HepG2 (cell line): ENCODE measurements around the gene CTDSP1. TPM values are rescaled to one million over a fixed set of nuclear protein-coding genes. Genes with fewer than 3 reads are reported as not detected.

Experiments
- ATF7 ChIP-seq, 2 experiments: fragments of 450-650 bp in 1 of 2; sonication (generic) in 1 of 2; formaldehyde crosslinking in 1 of 2; IDR thresholded peaks; 2 replicates each; pipeline versions ENCODE4 v1.4.0 to v1.6.1; 2016 to 2020; ENCODE audit warnings: antibody characterized with exemption in 1 of 2, mild to moderate bottlenecking in 1 of 2, missing genetic modification reagents in 1 of 2
- EED ChIP-seq: sonication (generic); formaldehyde crosslinking; IDR thresholded peaks from 2 replicates; pipeline ENCODE4 v1.5.0; 2020; ENCODE audit warnings: mild to moderate bottlenecking, missing genetic modification reagents
- EP300 ChIP-seq, 3 experiments: sonication (generic) in 1 of 3; formaldehyde crosslinking in 1 of 3; IDR thresholded peaks; 2 replicates each; pipeline versions ENCODE4 v1.5.1 to v1.6.1; 2011 to 2020; ENCODE audit warnings: low read depth in 2 of 3, low read length in 2 of 3, borderline replicate concordance in 1 of 3, improper control_type of control experiment in 1 of 3, mild to moderate bottlenecking in 1 of 3, missing genetic modification reagents in 1 of 3, moderate library complexity in 1 of 3
- HCFC1 ChIP-seq: fragments of 150-350 bp; IDR thresholded peaks from 2 replicates; pipeline ENCODE4 v1.6.1; 2014; ENCODE audit warnings: low read depth, low read length
- NR2C2 ChIP-seq: sonication (generic); formaldehyde crosslinking; IDR thresholded peaks from 2 replicates; pipeline ENCODE4 v1.4.0; 2020; ENCODE audit warnings: missing genetic modification reagents, mild to moderate bottlenecking, moderate library complexity, borderline replicate concordance
- SALL1 ChIP-seq: sonication (generic); formaldehyde crosslinking; IDR thresholded peaks from 2 replicates; pipeline ENCODE4 v1.8.0; 2022; ENCODE audit warnings: mild to moderate bottlenecking, missing genetic modification reagents
- SIN3A ChIP-seq: IDR thresholded peaks from 2 replicates; pipeline ENCODE4 v1.6.1; 2011; ENCODE audit warnings: low read depth, mild to moderate bottlenecking, control low read depth, low read length, borderline replicate concordance
- TCF7L2 ChIP-seq: IDR thresholded peaks from 2 replicates; pipeline ENCODE4 v1.6.1; 2011; ENCODE audit warnings: mild to moderate bottlenecking, low read depth, low read length, moderate library complexity
- ZBTB38 ChIP-seq: sonication (generic); formaldehyde crosslinking; IDR thresholded peaks from 2 replicates; pipeline ENCODE4 v1.5.1; 2020; ENCODE audit warnings: mild to moderate bottlenecking, missing genetic modification reagents
- ZC3H4 ChIP-seq: sonication (generic); formaldehyde crosslinking; IDR thresholded peaks from 2 replicates; pipeline ENCODE4 v1.4.0; 2020; ENCODE audit warnings: missing genetic modification reagents, borderline replicate concordance
- ZNF296 ChIP-seq: sonication (generic); formaldehyde crosslinking; conservative IDR thresholded peaks from 2 replicates; pipeline ENCODE4 v1.5.0; 2020; ENCODE audit warnings: mild to moderate bottlenecking, missing genetic modification reagents
- ZNF720 ChIP-seq: sonication (generic); formaldehyde crosslinking; IDR thresholded peaks from 2 replicates; pipeline ENCODE4 v1.4.0; 2020; ENCODE audit warnings: missing genetic modification reagents
- polyA plus RNA-seq, 8 experiments: library from polyadenylated mRNA; depleted of rRNA in 3 of 8; stranded (reverse) in 7 of 8; unstranded in 1 of 8; fragments of >200 nt; fragmentation: Illumina TruSeq in 4 of 8; extraction: Trizol in 4 of 8; gene quantifications; 2 replicates each; pipeline versions ENCODE4 v1.2.1 to v1.2.3, GENCODE V29; 2011 to 2016; ENCODE audit warnings: low read depth in 4 of 8, missing spikeins in 1 of 8, mixed read lengths in 1 of 8; ENCODE audit not compliant: insufficient read depth in 1 of 8
- total RNA-seq, 5 experiments: library from RNA; depleted of rRNA; stranded (reverse); fragments of >200 nt; fragmentation: Illumina TruSeq; extraction: Trizol; gene quantifications; 2 replicates each; pipeline ENCODE4 v1.2.3, GENCODE V29; 2016; ENCODE audit warnings: low read depth in 1 of 5
- TF ChIP-seq, protein P1 (sequence below): sonication (generic); formaldehyde crosslinking; IDR thresholded peaks from 2 replicates; pipeline ENCODE4 v1.4.0; 2020; ENCODE audit warnings: missing genetic modification reagents, low read depth, mild to moderate bottlenecking, borderline replicate concordance
- TF ChIP-seq, protein P2 (sequence below): sonication (generic); formaldehyde crosslinking; IDR thresholded peaks from 2 replicates; pipeline ENCODE4 v1.8.0; 2022; ENCODE audit warnings: mild to moderate bottlenecking, missing genetic modification reagents
- TF ChIP-seq, protein P3 (sequence below): sonication (generic); formaldehyde crosslinking; IDR thresholded peaks from 2 replicates; pipeline ENCODE4 v1.5.1; 2020; ENCODE audit warnings: missing genetic modification reagents, mild to moderate bottlenecking, borderline replicate concordance
- TF ChIP-seq, protein P4 (sequence below): sonication (generic); formaldehyde crosslinking; IDR thresholded peaks from 2 replicates; pipeline ENCODE4 v1.4.0; 2020; ENCODE audit warnings: mild to moderate bottlenecking, missing genetic modification reagents
- TF ChIP-seq, protein P5 (sequence below): sonication (generic); formaldehyde crosslinking; IDR thresholded peaks from 2 replicates; pipeline ENCODE4 v1.4.0; 2020; ENCODE audit warnings: mild to moderate bottlenecking, missing genetic modification reagents
- TF ChIP-seq, protein P6 (sequence below): sonication (generic); formaldehyde crosslinking; conservative IDR thresholded peaks from 2 replicates; pipeline ENCODE4 v1.4.0; 2020; ENCODE audit warnings: missing genetic modification reagents

CTDSP1 gene
- total and polyA plus RNA-seq, 2 of the 13 experiments (the other 11 are each of a cell fraction or from before 2014, with no cell fraction given), result 91.0 to 268 TPM

DNA sequence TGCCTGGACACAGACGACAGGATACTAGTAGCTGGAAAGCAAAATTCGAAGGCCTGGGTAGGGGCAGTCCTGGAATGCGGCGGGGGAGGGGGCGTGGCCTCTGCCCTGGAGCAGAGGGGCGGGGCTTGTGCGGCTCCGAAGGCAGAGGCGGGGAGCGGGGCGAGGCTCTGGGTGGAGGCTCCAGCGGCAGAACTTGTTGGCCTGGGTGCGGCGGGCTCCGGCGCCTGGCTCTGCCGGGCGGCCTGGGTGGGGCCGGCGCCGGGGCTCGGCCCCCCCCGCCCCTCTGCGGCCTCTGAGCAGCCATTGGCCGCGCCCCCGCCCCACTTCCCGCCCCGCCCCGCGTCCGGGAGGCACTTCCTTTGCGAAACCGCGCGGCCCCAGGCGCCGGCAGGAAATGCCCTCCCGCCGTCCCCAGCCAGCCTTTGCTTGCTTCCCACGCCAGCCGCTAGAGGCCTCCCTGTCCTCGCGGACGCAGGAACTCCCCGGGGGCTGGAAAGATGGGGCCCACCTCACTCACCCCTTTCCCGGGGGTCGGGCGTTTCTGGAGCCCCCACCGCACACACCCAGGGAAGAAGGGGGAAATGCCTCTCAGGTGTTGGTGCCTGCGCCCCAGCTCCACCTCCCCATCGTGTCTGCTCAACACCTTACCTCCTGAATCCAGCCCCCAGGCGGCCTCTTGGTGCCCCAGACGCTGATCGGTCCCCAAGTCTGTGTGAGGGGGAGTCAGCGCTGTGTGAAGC lies 6.7 kb downstream of the CTDSP1 start (continued):
- TF ChIP-seq, protein P1, sequence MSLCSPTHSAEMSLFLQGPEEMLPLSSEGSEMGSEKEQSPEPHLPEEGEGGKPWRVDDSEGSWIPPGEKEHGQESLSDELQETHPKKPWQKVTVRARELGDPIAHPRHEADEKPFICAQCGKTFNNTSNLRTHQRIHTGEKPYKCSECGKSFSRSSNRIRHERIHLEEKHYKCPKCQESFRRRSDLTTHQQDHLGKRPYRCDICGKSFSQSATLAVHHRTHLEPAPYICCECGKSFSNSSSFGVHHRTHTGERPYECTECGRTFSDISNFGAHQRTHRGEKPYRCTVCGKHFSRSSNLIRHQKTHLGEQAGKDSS (CRISPR knock-in tag), result peak; percentile 18; the same call in 1 of the 2 replicates
- TF ChIP-seq TCF7L2 (no peak), ZC3H4 (CRISPR knock-in tag) (peak; percentile 83), ZNF720 (no peak), ATF7 (IDR thresholded peaks at IDR 0.05) (no peak), ATF7 (CRISPR knock-in tag; IDR thresholded peaks at IDR 0.05) (no peak), EED (CRISPR knock-in tag) (no peak; the same call in 1 of the 2 replicates), SIN3A (peak; percentile 70; the same call in 1 of the 2 replicates), ZNF296 (CRISPR knock-in tag) (peak; percentile 72; the same call in 1 of the 2 replicates), ZBTB38 (CRISPR knock-in tag) (0 out of 2 replicates have a peak, but pooled peaks have one; percentile 8), SALL1 (CRISPR knock-in tag) (peak; percentile 69), HCFC1 (no peak), NR2C2 (CRISPR knock-in tag) (peak; percentile 23; the same call in 1 of the 2 replicates), EP300 (IDR thresholded peaks at IDR 0.05; ENCODE audit: low read depth in 2 of 2, low read length in 2 of 2) (peak; percentile 37 to 53; a peak in 2 of 4 replicates), EP300 (CRISPR knock-in tag; IDR thresholded peaks at IDR 0.05; ENCODE audit: borderline replicate concordance) (no peak)
- TF ChIP-seq, protein P2, sequence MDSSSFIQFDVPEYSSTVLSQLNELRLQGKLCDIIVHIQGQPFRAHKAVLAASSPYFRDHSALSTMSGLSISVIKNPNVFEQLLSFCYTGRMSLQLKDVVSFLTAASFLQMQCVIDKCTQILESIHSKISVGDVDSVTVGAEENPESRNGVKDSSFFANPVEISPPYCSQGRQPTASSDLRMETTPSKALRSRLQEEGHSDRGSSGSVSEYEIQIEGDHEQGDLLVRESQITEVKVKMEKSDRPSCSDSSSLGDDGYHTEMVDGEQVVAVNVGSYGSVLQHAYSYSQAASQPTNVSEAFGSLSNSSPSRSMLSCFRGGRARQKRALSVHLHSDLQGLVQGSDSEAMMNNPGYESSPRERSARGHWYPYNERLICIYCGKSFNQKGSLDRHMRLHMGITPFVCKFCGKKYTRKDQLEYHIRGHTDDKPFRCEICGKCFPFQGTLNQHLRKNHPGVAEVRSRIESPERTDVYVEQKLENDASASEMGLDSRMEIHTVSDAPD (CRISPR knock-in tag), result no peak
- TF ChIP-seq, protein P3, sequence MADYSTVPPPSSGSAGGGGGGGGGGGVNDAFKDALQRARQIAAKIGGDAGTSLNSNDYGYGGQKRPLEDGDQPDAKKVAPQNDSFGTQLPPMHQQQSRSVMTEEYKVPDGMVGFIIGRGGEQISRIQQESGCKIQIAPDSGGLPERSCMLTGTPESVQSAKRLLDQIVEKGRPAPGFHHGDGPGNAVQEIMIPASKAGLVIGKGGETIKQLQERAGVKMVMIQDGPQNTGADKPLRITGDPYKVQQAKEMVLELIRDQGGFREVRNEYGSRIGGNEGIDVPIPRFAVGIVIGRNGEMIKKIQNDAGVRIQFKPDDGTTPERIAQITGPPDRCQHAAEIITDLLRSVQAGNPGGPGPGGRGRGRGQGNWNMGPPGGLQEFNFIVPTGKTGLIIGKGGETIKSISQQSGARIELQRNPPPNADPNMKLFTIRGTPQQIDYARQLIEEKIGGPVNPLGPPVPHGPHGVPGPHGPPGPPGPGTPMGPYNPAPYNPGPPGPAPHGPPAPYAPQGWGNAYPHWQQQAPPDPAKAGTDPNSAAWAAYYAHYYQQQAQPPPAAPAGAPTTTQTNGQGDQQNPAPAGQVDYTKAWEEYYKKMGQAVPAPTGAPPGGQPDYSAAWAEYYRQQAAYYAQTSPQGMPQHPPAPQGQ (CRISPR knock-in tag), result no peak
- TF ChIP-seq, protein P4, sequence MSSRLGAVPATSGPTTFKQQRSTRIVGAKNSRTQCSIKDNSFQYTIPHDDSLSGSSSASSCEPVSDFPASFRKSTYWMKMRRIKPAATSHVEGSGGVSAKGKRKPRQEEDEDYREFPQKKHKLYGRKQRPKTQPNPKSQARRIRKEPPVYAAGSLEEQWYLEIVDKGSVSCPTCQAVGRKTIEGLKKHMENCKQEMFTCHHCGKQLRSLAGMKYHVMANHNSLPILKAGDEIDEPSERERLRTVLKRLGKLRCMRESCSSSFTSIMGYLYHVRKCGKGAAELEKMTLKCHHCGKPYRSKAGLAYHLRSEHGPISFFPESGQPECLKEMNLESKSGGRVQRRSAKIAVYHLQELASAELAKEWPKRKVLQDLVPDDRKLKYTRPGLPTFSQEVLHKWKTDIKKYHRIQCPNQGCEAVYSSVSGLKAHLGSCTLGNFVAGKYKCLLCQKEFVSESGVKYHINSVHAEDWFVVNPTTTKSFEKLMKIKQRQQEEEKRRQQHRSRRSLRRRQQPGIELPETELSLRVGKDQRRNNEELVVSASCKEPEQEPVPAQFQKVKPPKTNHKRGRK, result no peak
- TF ChIP-seq, protein P5, sequence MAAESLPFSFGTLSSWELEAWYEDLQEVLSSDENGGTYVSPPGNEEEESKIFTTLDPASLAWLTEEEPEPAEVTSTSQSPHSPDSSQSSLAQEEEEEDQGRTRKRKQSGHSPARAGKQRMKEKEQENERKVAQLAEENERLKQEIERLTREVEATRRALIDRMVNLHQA (CRISPR knock-in tag), result 0 out of 2 replicates have a peak, but pooled peaks have one; percentile 36
- TF ChIP-seq, protein P6, sequence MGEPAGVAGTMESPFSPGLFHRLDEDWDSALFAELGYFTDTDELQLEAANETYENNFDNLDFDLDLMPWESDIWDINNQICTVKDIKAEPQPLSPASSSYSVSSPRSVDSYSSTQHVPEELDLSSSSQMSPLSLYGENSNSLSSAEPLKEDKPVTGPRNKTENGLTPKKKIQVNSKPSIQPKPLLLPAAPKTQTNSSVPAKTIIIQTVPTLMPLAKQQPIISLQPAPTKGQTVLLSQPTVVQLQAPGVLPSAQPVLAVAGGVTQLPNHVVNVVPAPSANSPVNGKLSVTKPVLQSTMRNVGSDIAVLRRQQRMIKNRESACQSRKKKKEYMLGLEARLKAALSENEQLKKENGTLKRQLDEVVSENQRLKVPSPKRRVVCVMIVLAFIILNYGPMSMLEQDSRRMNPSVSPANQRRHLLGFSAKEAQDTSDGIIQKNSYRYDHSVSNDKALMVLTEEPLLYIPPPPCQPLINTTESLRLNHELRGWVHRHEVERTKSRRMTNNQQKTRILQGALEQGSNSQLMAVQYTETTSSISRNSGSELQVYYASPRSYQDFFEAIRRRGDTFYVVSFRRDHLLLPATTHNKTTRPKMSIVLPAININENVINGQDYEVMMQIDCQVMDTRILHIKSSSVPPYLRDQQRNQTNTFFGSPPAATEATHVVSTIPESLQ (CRISPR knock-in tag), result peak; percentile 49; the same call in 1 of the 2 replicates
